HepG2 (cell line): ENCODE results near the gene BET1. TPM values are rescaled to one million over a fixed set of nuclear protein-coding genes. Genes with fewer than 3 reads are reported as not detected.

Source experiments
- ATAC-seq: fragments of 200-7000 bp; cut with Tn5 transposase; 3 replicates; pipeline ENCODE4 v1.9.1; 2020; ENCODE audit warnings: mild to moderate bottlenecking, moderate library complexity
- Bru-seq: library from RNA; stranded (reverse); fragments of 400-500 nt; gene quantifications from one replicate; lab custom pipeline; 2021; lab: Mats Ljungman, UMichigan
- BruChase-seq, 2 experiments: library from RNA; stranded (reverse); fragments of 400-500 nt; gene quantifications; one replicate each; lab custom pipeline; 2021; lab: Mats Ljungman, UMichigan
- BruUV-seq: library from RNA; stranded (reverse); fragments of 400-500 nt; replicated peaks from 2 replicates; lab custom pipeline; 2021; lab: Mats Ljungman, UMichigan
- CTCF ChIA-PET: fragments of 300-600 bp; formaldehyde crosslinking; extraction: SDS; loops from one replicate; lab custom pipeline; 2021; ENCODE audit warnings: low total read pairs, inconsistent platforms, low intra/inter-chr PET ratio; lab: Yijun Ruan, JAX
- POLR2A ChIA-PET: fragments of 350-600 bp; sonication (Branson Sonifier 250); formaldehyde crosslinking; loops from one replicate; lab custom pipeline; 2020; ENCODE audit warnings: antibody characterized with exemption, inconsistent platforms; lab: Yijun Ruan, JAX
- DNase-seq: peaks from one replicate; pipeline ENCODE4 v3.0.0-alpha.2; 2015; ENCODE audit warnings: low spot score
- FAIRE-seq: peaks from 3 replicates; lab custom pipeline; 2011; peaks lifted over from hg19 to GRCh38; lab: Jason Lieb, UNC
- H2AFZ ChIP-seq: one replicate; pipeline ENCODE4 v1.6.1; 2011; ENCODE audit warnings: low read length, inconsistent platforms
- H3K27ac ChIP-seq: fragments of 300-600 bp; 3 replicates; pipeline ENCODE4 v1.8.0; 2011; ENCODE audit warnings: mixed run types, mild to moderate bottlenecking, mixed read lengths, low read length, inconsistent platforms; ENCODE audit not compliant: insufficient read depth; ENCODE audit errors: extremely low read length
- H3K27me3 ChIP-seq, 2 experiments: fragments of 200-600 bp in 1 of 2; 2 replicates in 1 of 2; 3 replicates in 1 of 2; pipeline versions ENCODE4 v1.6.0 to v1.8.0; 2011; ENCODE audit warnings: low read length in 2 of 2, mild to moderate bottlenecking in 2 of 2, moderate library complexity in 2 of 2, inconsistent platforms in 1 of 2; ENCODE audit not compliant: insufficient read depth in 2 of 2, control insufficient read depth in 1 of 2
- H3K36me3 ChIP-seq, 2 experiments: fragments of 200-600 bp in 1 of 2; replicated peaks in 1 of 2; 2 replicates in 1 of 2; 3 replicates in 1 of 2; pipeline versions ENCODE4 v1.5.1 to v1.8.0; 2011; ENCODE audit warnings: low read length in 2 of 2, inconsistent platforms in 1 of 2; ENCODE audit not compliant: insufficient read depth in 2 of 2, control insufficient read depth in 1 of 2
- H3K4me1 ChIP-seq: 2 replicates; pipeline ENCODE4 v1.5.1; 2012; ENCODE audit warnings: low read length, inconsistent platforms; ENCODE audit not compliant: insufficient read depth
- H3K4me2 ChIP-seq: 2 replicates; pipeline ENCODE4 v1.6.0; 2011; ENCODE audit warnings: low read depth, low read length, inconsistent platforms
- H3K4me3 ChIP-seq, 3 experiments: fragments of 200-600 bp in 1 of 3; sonication (generic), shearing (Covaris generic) in 1 of 3; replicated peaks in 1 of 3; 2 replicates each; pipeline ENCODE4 v1.5.1; 2011 to 2016; ENCODE audit warnings: low read length in 3 of 3, inconsistent platforms in 2 of 3, low read depth in 2 of 3, mild to moderate bottlenecking in 2 of 3, control low read depth in 1 of 3, mixed read lengths in 1 of 3; ENCODE audit not compliant: insufficient read depth in 1 of 3
- H3K79me2 ChIP-seq: one replicate; pipeline ENCODE4 v1.6.1; 2011; ENCODE audit warnings: low read length, inconsistent platforms; ENCODE audit not compliant: insufficient read depth
- H3K9ac ChIP-seq: 2 replicates; pipeline ENCODE4 v1.6.0; 2011; ENCODE audit warnings: mild to moderate bottlenecking, low read depth, low read length, inconsistent platforms; ENCODE audit not compliant: insufficient read depth
- H3K9me3 ChIP-seq: 2 replicates; pipeline ENCODE4 v1.5.1; 2012; ENCODE audit warnings: mild to moderate bottlenecking, low read length
- H4K20me1 ChIP-seq: 2 replicates; pipeline ENCODE4 v1.6.0; 2011; ENCODE audit warnings: inconsistent platforms, mild to moderate bottlenecking, low read length, moderate library complexity; ENCODE audit not compliant: insufficient read depth
- ATF2 ChIP-seq: sonication (generic); formaldehyde crosslinking; IDR thresholded peaks from 2 replicates; pipeline ENCODE4 v1.4.0; 2020; ENCODE audit warnings: missing genetic modification reagents
- ELF4 ChIP-seq: sonication (generic); formaldehyde crosslinking; IDR thresholded peaks from 2 replicates; pipeline ENCODE4 v1.5.0; 2020; ENCODE audit warnings: missing genetic modification reagents, mild to moderate bottlenecking, moderate library complexity, borderline replicate concordance
- FIP1L1 ChIP-seq: fragments of 200-400 bp; formaldehyde crosslinking; IDR thresholded peaks from 2 replicates; pipeline ENCODE4 v1.6.1; 2018; ENCODE audit warnings: low read depth, mild to moderate bottlenecking, low read length, moderate library complexity, borderline replicate concordance; ENCODE audit not compliant: insufficient read depth
- FOSL2 ChIP-seq: sonication (generic); formaldehyde crosslinking; IDR thresholded peaks from 2 replicates; pipeline ENCODE4 v1.4.0; 2020; ENCODE audit warnings: missing genetic modification reagents
- GFI1 ChIP-seq: sonication (generic); formaldehyde crosslinking; IDR thresholded peaks from 2 replicates; pipeline ENCODE4 v1.5.0; 2020; ENCODE audit warnings: missing genetic modification reagents, mild to moderate bottlenecking, borderline replicate concordance
- GMEB1 ChIP-seq: sonication (generic); formaldehyde crosslinking; IDR thresholded peaks from 2 replicates; pipeline ENCODE4 v1.5.1; 2020; ENCODE audit warnings: missing genetic modification reagents, mild to moderate bottlenecking, borderline replicate concordance
- POLR2AphosphoS5 ChIP-seq: IDR thresholded peaks from 2 replicates; pipeline ENCODE4 v1.6.1; 2012; ENCODE audit warnings: low read depth, low read length
- RBM39 ChIP-seq: fragments of 200-400 bp; formaldehyde crosslinking; IDR thresholded peaks from one replicate; pipeline ENCODE4 v1.6.1; 2018; ENCODE audit warnings: antibody characterized with exemption, mild to moderate bottlenecking, low read depth, low read length; ENCODE audit not compliant: poor library complexity, severe bottlenecking
- RFX5 ChIP-seq: IDR thresholded peaks from 2 replicates; pipeline ENCODE4 v1.6.1; 2011; ENCODE audit warnings: low read depth, low read length, improper control_type of control experiment
- ZNF143 ChIP-seq: sonication (generic); formaldehyde crosslinking; IDR thresholded peaks from 2 replicates; pipeline ENCODE4 v1.4.0; 2020; ENCODE audit warnings: missing genetic modification reagents
- ZNF547 ChIP-seq: sonication (generic); formaldehyde crosslinking; IDR thresholded peaks from 2 replicates; pipeline ENCODE4 v1.5.1; 2020; ENCODE audit warnings: mild to moderate bottlenecking, missing genetic modification reagents
- ZNF556 ChIP-seq: sonication (generic); formaldehyde crosslinking; IDR thresholded peaks from 2 replicates; pipeline ENCODE4 v1.4.0; 2020; ENCODE audit warnings: mild to moderate bottlenecking, missing genetic modification reagents, borderline replicate concordance
- WGBS: methylation state at CpG from one replicate; pipeline ENCODE4 v1.1.6; 2017; ENCODE audit warnings: low lambda C conversion rate; 5-methylcytosine and 5-hydroxymethylcytosine counted together
- in situ Hi-C: cut with HindIII; loops from 2 replicates; pipeline ENCODE4 v1.10.0; 2017; ENCODE audit warnings: low pct_unique_long_range_greater_than_20kb; ENCODE audit not compliant: extremely low pct_ligation_motif_present
- intact Hi-C: fragments of 100-400 bp; cut with micrococcal nuclease; formaldehyde crosslinking; loops from one replicate; pipeline ENCODE4 v1.10.0; 2022; ENCODE audit not compliant: unreplicated experiment
- long read RNA-seq, 2 experiments: library from RNA in 1 of 2; library from polyadenylated mRNA in 1 of 2; stranded (forward) in 1 of 2; unstranded in 1 of 2; transcript quantifications; one replicate each; pipeline ENCODE4 v2.0.0, GENCODE V29; 2019 to 2022
- polyA minus RNA-seq, 3 experiments: library from RNA; depleted of rRNA, polyadenylated mRNA; stranded (reverse); fragments of >200 nt; gene quantifications; 2 replicates each; pipeline ENCODE4 v1.2.3, GENCODE V29; 2011; ENCODE audit warnings: low replicate concordance in 1 of 3
- polyA plus RNA-seq, 8 experiments: library from polyadenylated mRNA; depleted of rRNA in 3 of 8; stranded (reverse) in 7 of 8; unstranded in 1 of 8; fragments of >200 nt; fragmentation: Illumina TruSeq in 4 of 8; extraction: Trizol in 4 of 8; gene quantifications; 2 replicates each; pipeline versions ENCODE4 v1.2.1 to v1.2.3, GENCODE V29; 2011 to 2016; ENCODE audit warnings: low read depth in 4 of 8, missing spikeins in 1 of 8, mixed read lengths in 1 of 8; ENCODE audit not compliant: insufficient read depth in 1 of 8
- total RNA-seq, 5 experiments: library from RNA; depleted of rRNA; stranded (reverse); fragments of >200 nt; fragmentation: Illumina TruSeq; extraction: Trizol; gene quantifications; 2 replicates each; pipeline ENCODE4 v1.2.3, GENCODE V29; 2016; ENCODE audit warnings: low read depth in 1 of 5

BET1 gene
- total RNA-seq (2016; rRNA removed; fragmentation: Illumina TruSeq; extraction: Trizol): 23.8 and 35.3 TPM in 2 replicates
- total RNA-seq (2016; cell fraction: cytosol; rRNA removed; fragmentation: Illumina TruSeq; extraction: Trizol; ENCODE audit: low read depth): 4.8 and 6.0 TPM in 2 replicates
- total RNA-seq (2016; cell fraction: insoluble cytoplasmic fraction; rRNA removed; fragmentation: Illumina TruSeq; extraction: Trizol): 24.5 and 36.0 TPM in 2 replicates
- 12.3 and 13.2 TPM in 2 replicates for total RNA-seq (2016; cell fraction: membrane; rRNA removed; fragmentation: Illumina TruSeq; extraction: Trizol)
- total RNA-seq (2016; cell fraction: nucleus; rRNA removed; fragmentation: Illumina TruSeq; extraction: Trizol): 16.9 and 17.3 TPM in 2 replicates
- polyA plus RNA-seq (2011; rRNA removed): 22.8 and 33.7 TPM in 2 replicates
- 11.2 and 19.6 TPM in 2 replicates for polyA plus RNA-seq (2011; cell fraction: cytosol; rRNA removed)
- 10.8 and 14.8 TPM in 2 replicates for polyA plus RNA-seq (2011; cell fraction: nucleus; rRNA removed)
- 19.1 and 26.3 TPM in 2 replicates for polyA plus RNA-seq (2012)
- polyA plus RNA-seq (2016; cell fraction: cytosol; fragmentation: Illumina TruSeq; extraction: Trizol; ENCODE audit: low read depth): 5.8 and 7.4 TPM in 2 replicates
- 40.5 and 49.8 TPM in 2 replicates for polyA plus RNA-seq (2016; cell fraction: insoluble cytoplasmic fraction; fragmentation: Illumina TruSeq; extraction: Trizol; ENCODE audit: low read depth)
- 14.9 and 16.5 TPM in 2 replicates for polyA plus RNA-seq (2016; cell fraction: membrane; fragmentation: Illumina TruSeq; extraction: Trizol; ENCODE audit: low read depth)
- 20.9 and 26.7 TPM in 2 replicates for polyA plus RNA-seq (2016; cell fraction: nucleus; fragmentation: Illumina TruSeq; extraction: Trizol; ENCODE audit: insufficient read depth, low read depth)
- polyA minus RNA-seq (2011; rRNA and poly(A)+ RNA removed; ENCODE audit: low replicate concordance): 7.2 and 11.0 TPM in 2 replicates
- polyA minus RNA-seq (2011; cell fraction: cytosol; rRNA and poly(A)+ RNA removed): 7.0 and 12.0 TPM in 2 replicates
- 48.7 and 55.0 TPM in 2 replicates for polyA minus RNA-seq (2011; cell fraction: nucleus; rRNA and poly(A)+ RNA removed)
- percentile 85 among the genes with signal in this experiment for Bru-seq, nascent RNA
- BruChase-seq, experiment 1, labeled RNA remaining after a 6-hour chase: percentile 73 among the genes with signal in this experiment
- BruChase-seq, experiment 2, labeled RNA remaining after a 2-hour chase: percentile 72 among the genes with signal in this experiment
- long read RNA-seq, experiment 1, transcript BET1-201 (4 exons, 1,504 nt): major isoform, 21 of 21 reads
- long read RNA-seq, experiment 1, partial matches to known transcripts: 0 of 21 reads
- long read RNA-seq, experiment 1, other reads (novel, unspliced or antisense): 0 of 21 reads
- long read RNA-seq, experiment 2, transcript BET1-201 (4 exons, 1,504 nt): major isoform, 12 of 31 reads
- long read RNA-seq, experiment 2, partial matches to known transcripts: 1 of 31 reads
- long read RNA-seq, experiment 2, other reads (novel, unspliced or antisense): 18 of 31 reads

GRCh38 chr7:94004024-94004951, at the start of gene BET1:
TSS of gene BET1 (minus strand) at chr7:94004355. CDS start at chr7:94004216, 139 bp downstream.
- H3K36me3 ChIP-seq: peaks cover 0 to 1% of the 10 kb centered on the region in 2 experiments; a peak in 1 of 5 replicates
- peak within 1 kb of the TSS; percentile 92 for H2AFZ ChIP-seq
- CTCF ChIA-PET: no interaction called here
- no peaks in the 10 kb centered on the region for H4K20me1 ChIP-seq
- H3K27ac ChIP-seq: peak within 1 kb of the TSS; percentile 94
- intact Hi-C loops: no loop called here
- H3K4me2 ChIP-seq: peak within 1 kb of the TSS; percentile 84
- POLR2A ChIA-PET: no interaction called here
- BruUV-seq: no TSS peak
- peak within 1 kb of the TSS; percentile 93 for H3K9ac ChIP-seq
- in situ Hi-C loops: no loop called here
- H3K79me2 ChIP-seq: peaks cover 38% of the 10 kb centered on the region
- DNase-seq: peak; percentile 95
- WGBS: under 1% methylated on average over 29 of the region's 47 CpGs
- peaks cover 32% of the 10 kb centered on the region for H3K4me1 ChIP-seq
- H3K27me3 ChIP-seq: peaks cover 0 to 5% of the 10 kb centered on the region in 2 experiments; a peak in 2 of 5 replicates
- peak; percentile 88 for FAIRE-seq
- peak; percentile 95 for ATAC-seq
- peak within 1 kb of the TSS; percentile 84 to 87 (median 86) for H3K4me3 ChIP-seq
- no peaks in the 10 kb centered on the region for H3K9me3 ChIP-seq
- TF ChIP-seq RBM39 (peak; percentile 36), RFX5 (peak; percentile 77), ELF4 (peak; percentile 70), GMEB1 (CRISPR knock-in tag) (peak; percentile 84), POLR2AphosphoS5 (peak; percentile 92), ATF2 (CRISPR knock-in tag) (peak; percentile 88), ZNF547 (CRISPR knock-in tag) (peak; percentile 70), FIP1L1 (no peak), ZNF556 (CRISPR knock-in tag) (no peak), ZNF143 (CRISPR knock-in tag) (peak; percentile 98), FOSL2 (CRISPR knock-in tag) (peak; percentile 66), GFI1 (CRISPR knock-in tag) (peak; percentile 48; the same call in 1 of the 2 replicates)
